Measurements from ENCODE around the gene UBTF. TPM values are rescaled to one million over a fixed set of nuclear protein-coding genes. Genes with fewer than 3 reads are reported as not detected.

Gene UBTF
- total and polyA plus RNA-seq, 2 of the 8 experiments (the other 6 are each of a cell fraction or from before 2014, with no cell fraction given), result 14.7 to 106 TPM

- no peak for TF ChIP-seq EZH2 (IDR thresholded peaks at IDR 0.05; ENCODE audit: low read depth, low read length, severe bottlenecking)
Measured at GRCh38 chr17:44190481-44190880, 29.0 kb downstream of the UBTF start (continued).
